Neural cell (in vitro differentiated cells): ENCODE results near the gene SHB. TPM values are rescaled to one million over a fixed set of nuclear protein-coding genes. Genes with fewer than 3 reads are reported as not detected.
"Not testable (repeated sequence)": the region's sequence is repeated elsewhere in the genome, so short reads cannot be mapped to it uniquely, and the experiment has no call there.

Source experiments
- H2AFZ ChIP-seq: fragments of 200-600, 300-800 bp; sonication (generic), shearing (Covaris generic); 2 replicates; pipeline ENCODE4 v1.6.0; 2014; ENCODE audit warnings: low read depth, mild to moderate bottlenecking, antibody characterized with exemption, low read length, moderate library complexity
- H3F3A ChIP-seq: fragments of 200-600 bp; shearing (Covaris generic); 2 replicates; pipeline ENCODE4 v1.6.1; 2016; ENCODE audit warnings: mild to moderate bottlenecking, moderate library complexity, mixed read lengths, antibody characterized with exemption, low read length; ENCODE audit not compliant: insufficient read depth, poor library complexity, severe bottlenecking
- H3K27ac ChIP-seq: fragments of 200-600, 300-800 bp; sonication (generic), shearing (Covaris generic); 2 replicates; pipeline ENCODE4 v1.5.1; 2014; ENCODE audit warnings: mild to moderate bottlenecking, low read length, moderate library complexity
- H3K27me3 ChIP-seq: fragments of 300-800, 200-600 bp; sonication (generic), shearing (Covaris generic); 2 replicates; pipeline ENCODE4 v1.6.0; 2014; ENCODE audit warnings: mild to moderate bottlenecking, low read depth, low read length, moderate library complexity; ENCODE audit not compliant: insufficient read depth
- H3K36me3 ChIP-seq: fragments of 300-800, 200-600 bp; sonication (generic), shearing (Covaris generic); 2 replicates; pipeline ENCODE4 v1.5.1; 2014; ENCODE audit warnings: mild to moderate bottlenecking, antibody characterized with exemption, low read length, moderate library complexity; ENCODE audit not compliant: insufficient read depth
- H3K4me2 ChIP-seq: fragments of 300-800, 200-600 bp; sonication (generic), shearing (Covaris generic); 2 replicates; pipeline ENCODE4 v1.6.0; 2014; ENCODE audit warnings: mild to moderate bottlenecking, low read length
- H3K4me3 ChIP-seq: fragments of 300-800, 200-600 bp; sonication (generic), shearing (Covaris generic); 2 replicates; pipeline ENCODE4 v1.5.1; 2014; ENCODE audit warnings: mild to moderate bottlenecking, low read length, moderate library complexity
- H3K79me2 ChIP-seq: fragments of 200-600 bp; shearing (Covaris generic); replicated peaks from 2 replicates; pipeline ENCODE4 v1.6.0; 2014; ENCODE audit warnings: mild to moderate bottlenecking, low read length, moderate library complexity; ENCODE audit not compliant: insufficient read depth
- H3K9ac ChIP-seq: fragments of 300-800, 200-600 bp; sonication (generic), shearing (Covaris generic); 2 replicates; pipeline ENCODE4 v1.6.1; 2016; ENCODE audit warnings: mild to moderate bottlenecking, low read length, mixed read lengths
- H3K9me2 ChIP-seq: fragments of 200-600 bp; shearing (Covaris generic); 2 replicates; pipeline ENCODE4 v1.6.1; 2016; ENCODE audit warnings: mild to moderate bottlenecking, low read length, mixed read lengths; ENCODE audit not compliant: insufficient read depth
- H3K9me3 ChIP-seq: fragments of 200-600, 300-800 bp; sonication (generic), shearing (Covaris generic); 2 replicates; pipeline ENCODE4 v1.6.1; 2016; ENCODE audit warnings: mild to moderate bottlenecking, mixed run types, low read length, moderate library complexity, mixed read lengths
- H4K20me1 ChIP-seq: fragments of 200-600 bp; shearing (Covaris generic); 2 replicates; pipeline ENCODE4 v1.6.1; 2016; ENCODE audit warnings: mild to moderate bottlenecking, mixed run types; ENCODE audit not compliant: insufficient read depth
- CTCF ChIP-seq: fragments of 450-650 bp; IDR thresholded peaks from 2 replicates; pipeline ENCODE4 v1.5.1; 2014; ENCODE audit warnings: antibody characterized with exemption, mild to moderate bottlenecking, moderate library complexity; ENCODE audit not compliant: poor library complexity, severe bottlenecking
- EP300 ChIP-seq: fragments of 450-650 bp; conservative IDR thresholded peaks from 2 replicates; pipeline ENCODE4 v1.6.1; 2014; ENCODE audit warnings: antibody characterized with exemption, mild to moderate bottlenecking, moderate library complexity; ENCODE audit not compliant: poor library complexity, severe bottlenecking
- EZH2 ChIP-seq: fragments of 200-600, 300-800 bp; shearing (Covaris generic), sonication (generic); IDR thresholded peaks from 2 replicates; pipeline ENCODE4 v1.6.1; 2014; ENCODE audit warnings: antibody characterized with exemption, low read length, borderline replicate concordance, mild to moderate bottlenecking; ENCODE audit not compliant: insufficient read depth, poor library complexity, severe bottlenecking
- MXI1 ChIP-seq: fragments of 450-650 bp; conservative IDR thresholded peaks from 2 replicates; pipeline ENCODE4 v1.6.1; 2014; ENCODE audit warnings: antibody characterized with exemption, mild to moderate bottlenecking; ENCODE audit not compliant: poor library complexity, severe bottlenecking
- POLR2AphosphoS5 ChIP-seq: IDR thresholded peaks from 2 replicates; pipeline ENCODE4 v1.6.1; 2012
- RAD21 ChIP-seq: fragments of 450-650 bp; conservative IDR thresholded peaks from 2 replicates; pipeline ENCODE4 v1.6.1; 2014; ENCODE audit warnings: antibody characterized with exemption, mild to moderate bottlenecking, moderate library complexity
- SMC3 ChIP-seq: fragments of 450-650 bp; conservative IDR thresholded peaks from 2 replicates; pipeline ENCODE4 v1.6.1; 2014; ENCODE audit warnings: antibody characterized with exemption, mild to moderate bottlenecking, moderate library complexity; ENCODE audit not compliant: poor library complexity
- TAF1 ChIP-seq: IDR thresholded peaks from 2 replicates; pipeline ENCODE4 v1.6.1; 2012; ENCODE audit warnings: low read depth
- polyA plus RNA-seq: library from polyadenylated mRNA; depleted of rRNA; stranded (reverse); fragments of >200 nt; gene quantifications from 2 replicates; pipeline ENCODE4 v1.2.3, GENCODE V29; 2014
- TF ChIP-seq, protein P1 (sequence below): IDR thresholded peaks from 2 replicates; pipeline ENCODE4 v1.6.1; 2012; ENCODE audit warnings: borderline replicate concordance

SHB gene
- polyA plus RNA-seq, 1 donor from 2014 or later = 17.5 TPM

DNA sequence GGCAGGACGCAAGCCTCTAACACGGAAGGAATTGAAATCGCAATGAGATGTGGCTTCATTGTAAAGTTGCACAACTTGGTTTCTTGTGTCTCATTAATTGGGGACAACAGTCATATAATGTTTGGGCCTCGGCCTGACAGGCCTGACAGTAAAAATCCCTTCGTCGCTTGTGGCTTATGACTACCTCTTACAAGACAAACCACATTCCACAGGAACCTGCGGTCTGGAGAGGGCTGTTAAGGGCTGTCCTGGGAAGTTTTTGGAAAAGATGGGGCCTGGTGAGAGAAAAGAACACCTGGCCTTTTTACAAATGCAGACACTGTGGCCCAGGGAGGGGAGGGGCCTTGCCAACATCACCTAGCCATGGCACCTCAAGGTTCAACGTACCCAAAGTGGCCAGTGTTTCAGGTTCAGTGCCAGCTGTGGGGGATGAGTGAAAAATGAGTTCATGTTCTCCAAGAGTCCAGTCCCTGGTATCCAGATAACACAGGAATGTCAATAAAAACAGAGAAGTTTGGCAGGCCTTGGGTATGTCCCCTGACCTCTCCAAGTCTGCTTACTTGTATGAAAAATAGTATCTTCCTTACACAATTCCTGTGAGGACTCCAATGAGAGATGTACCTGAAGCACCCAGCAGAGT lies 22.2 kb downstream of the SHB start:
- Histone ChIP-seq H3K9me2 (no peaks in the 10 kb centered on the region), H3K27me3 (no peaks in the 10 kb centered on the region), H4K20me1 (no peaks in the 10 kb centered on the region), H3K79me2 (peaks cover 67% of the 10 kb centered on the region), H3K4me3 (no peak overlapping the region), H3F3A (no peaks in the 10 kb centered on the region), H3K9ac (no peak overlapping the region), H3K27ac (no peak overlapping the region), H3K36me3 (no peaks in the 10 kb centered on the region), H3K9me3 (no peaks in the 10 kb centered on the region), H3K4me2 (no peak overlapping the region), H2AFZ (no peak overlapping the region)
- no peak for TF ChIP-seq POLR2AphosphoS5
- no peak for TF ChIP-seq EZH2
- no peak for TF ChIP-seq SMC3
- no peak for TF ChIP-seq RAD21
- TF ChIP-seq TAF1 = no peak
- no peak for TF ChIP-seq EP300
- TF ChIP-seq, protein P1, sequence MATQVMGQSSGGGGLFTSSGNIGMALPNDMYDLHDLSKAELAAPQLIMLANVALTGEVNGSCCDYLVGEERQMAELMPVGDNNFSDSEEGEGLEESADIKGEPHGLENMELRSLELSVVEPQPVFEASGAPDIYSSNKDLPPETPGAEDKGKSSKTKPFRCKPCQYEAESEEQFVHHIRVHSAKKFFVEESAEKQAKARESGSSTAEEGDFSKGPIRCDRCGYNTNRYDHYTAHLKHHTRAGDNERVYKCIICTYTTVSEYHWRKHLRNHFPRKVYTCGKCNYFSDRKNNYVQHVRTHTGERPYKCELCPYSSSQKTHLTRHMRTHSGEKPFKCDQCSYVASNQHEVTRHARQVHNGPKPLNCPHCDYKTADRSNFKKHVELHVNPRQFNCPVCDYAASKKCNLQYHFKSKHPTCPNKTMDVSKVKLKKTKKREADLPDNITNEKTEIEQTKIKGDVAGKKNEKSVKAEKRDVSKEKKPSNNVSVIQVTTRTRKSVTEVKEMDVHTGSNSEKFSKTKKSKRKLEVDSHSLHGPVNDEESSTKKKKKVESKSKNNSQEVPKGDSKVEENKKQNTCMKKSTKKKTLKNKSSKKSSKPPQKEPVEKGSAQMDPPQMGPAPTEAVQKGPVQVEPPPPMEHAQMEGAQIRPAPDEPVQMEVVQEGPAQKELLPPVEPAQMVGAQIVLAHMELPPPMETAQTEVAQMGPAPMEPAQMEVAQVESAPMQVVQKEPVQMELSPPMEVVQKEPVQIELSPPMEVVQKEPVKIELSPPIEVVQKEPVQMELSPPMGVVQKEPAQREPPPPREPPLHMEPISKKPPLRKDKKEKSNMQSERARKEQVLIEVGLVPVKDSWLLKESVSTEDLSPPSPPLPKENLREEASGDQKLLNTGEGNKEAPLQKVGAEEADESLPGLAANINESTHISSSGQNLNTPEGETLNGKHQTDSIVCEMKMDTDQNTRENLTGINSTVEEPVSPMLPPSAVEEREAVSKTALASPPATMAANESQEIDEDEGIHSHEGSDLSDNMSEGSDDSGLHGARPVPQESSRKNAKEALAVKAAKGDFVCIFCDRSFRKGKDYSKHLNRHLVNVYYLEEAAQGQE = no peak
- TF ChIP-seq CTCF = no peak
- TF ChIP-seq MXI1 = no peak

DNA sequence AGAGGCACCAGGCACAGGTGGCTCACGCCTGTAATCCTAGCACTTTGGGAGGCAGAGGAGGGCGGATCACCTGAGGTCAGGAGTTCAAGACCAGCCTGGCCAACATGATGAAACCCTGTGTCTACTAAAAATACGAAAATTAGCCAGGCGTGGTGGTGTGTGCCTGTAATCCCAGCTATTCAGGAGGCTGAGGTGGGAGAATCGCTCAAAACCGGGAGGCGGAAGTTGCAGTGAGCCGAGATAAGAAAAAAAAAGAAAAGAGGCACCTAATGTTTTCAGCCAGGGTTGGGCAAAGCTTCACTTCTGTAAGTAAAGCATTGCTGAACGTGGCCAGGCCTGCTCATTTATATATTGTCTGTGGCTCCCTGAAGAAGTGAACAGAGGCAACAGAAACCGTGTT lies 23.1 kb downstream of the SHB start:
- not testable (repeated sequence) for H3K4me2 ChIP-seq, H3K27me3 ChIP-seq, H3K27ac ChIP-seq, H3K9me3 ChIP-seq, H3K4me3 ChIP-seq, H2AFZ ChIP-seq, H3K9ac ChIP-seq, H3K36me3 ChIP-seq, H3K9me2 ChIP-seq, H3F3A ChIP-seq, H4K20me1 ChIP-seq
- H3K79me2 ChIP-seq = peaks cover 70% of the 10 kb centered on the region

DNA sequence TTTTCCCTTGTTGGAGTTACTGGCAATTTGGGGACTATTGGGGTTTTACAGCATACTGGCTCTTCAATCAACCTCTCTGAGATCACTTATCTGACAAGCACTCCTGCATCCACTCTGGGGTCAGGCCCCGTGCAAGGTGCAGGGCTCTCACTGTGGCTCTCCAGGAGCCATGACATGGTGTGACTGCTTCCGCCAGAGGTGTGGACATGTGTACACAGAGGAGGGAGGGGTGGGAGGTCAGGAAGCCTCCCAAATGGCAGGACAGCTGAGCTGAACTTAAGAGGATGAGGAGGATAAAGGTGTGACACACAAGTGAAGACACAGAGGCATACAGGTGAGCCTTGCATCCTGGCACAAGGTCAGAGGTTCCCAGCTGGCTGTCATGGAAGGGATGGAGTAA lies 24.3 kb downstream of the SHB start:
- no peak overlapping the region for H3K4me3 ChIP-seq
- H3K9me2 ChIP-seq = no peaks in the 10 kb centered on the region
- H3K36me3 ChIP-seq = no peaks in the 10 kb centered on the region
- H3K27me3 ChIP-seq = no peaks in the 10 kb centered on the region
- TF ChIP-seq, protein P1 = no peak
- TF ChIP-seq EZH2 (no peak), EP300 (no peak), POLR2AphosphoS5 (no peak), RAD21 (no peak), SMC3 (no peak), CTCF (no peak), MXI1 (no peak), TAF1 (no peak)
- no peak overlapping the region for H3K4me2 ChIP-seq
- H4K20me1 ChIP-seq = no peaks in the 10 kb centered on the region
- H3K27ac ChIP-seq = no peak overlapping the region
- no peaks in the 10 kb centered on the region for H3K9me3 ChIP-seq
- peaks cover 67% of the 10 kb centered on the region for H3K79me2 ChIP-seq
- no peak overlapping the region for H3K9ac ChIP-seq
- no peaks in the 10 kb centered on the region for H3F3A ChIP-seq
- no peak overlapping the region for H2AFZ ChIP-seq
